Body of pancreas (tissue), 4 donors: ENCODE data around the gene TCP11L2.

Experiments used
- CTCF ChIP-seq, 7 experiments: fragments of 450-650 bp in 4 of 7; fragments of 200-600 bp in 3 of 7; sonication (generic) in 3 of 7; IDR thresholded peaks; one replicate each; pipeline ENCODE4 v1.5.1; 2016 to 2019; ENCODE audit warnings: antibody characterized with exemption in 7 of 7
- POLR2A ChIP-seq, 3 donors: fragments of 450-650 bp; IDR thresholded peaks; one replicate each; pipeline ENCODE4 v1.6.1; 2016; ENCODE audit warnings: antibody characterized with exemption in 3 of 3, mild to moderate bottlenecking in 2 of 3

GRCh38 chr12:106275458-106275857 is 27.1 kb upstream of the TCP11L2 start:
- TF ChIP-seq CTCF (IDR thresholded peaks at IDR 0.05) (no peak), POLR2A (IDR thresholded peaks at IDR 0.05) (no peak)
